DOHH2 (cell line): ENCODE measurements around the gene TMEM244.

ENCODE experiments used
- CTCF ChIP-seq: fragments of 200-600 bp; sonication (generic); IDR thresholded peaks from one replicate; pipeline ENCODE4 v1.5.1; 2014; ENCODE audit warnings: antibody characterized with exemption, mild to moderate bottlenecking, low read depth, low read length; ENCODE audit not compliant: poor library complexity, severe bottlenecking
- EZH2phosphoT487 ChIP-seq: fragments of 200-600 bp; sonication (generic); IDR thresholded peaks from 2 replicates; pipeline ENCODE4 v1.6.1; 2017; ENCODE audit warnings: borderline replicate concordance, mild to moderate bottlenecking, antibody characterized with exemption, low read length, moderate library complexity, mixed read lengths

DNA sequence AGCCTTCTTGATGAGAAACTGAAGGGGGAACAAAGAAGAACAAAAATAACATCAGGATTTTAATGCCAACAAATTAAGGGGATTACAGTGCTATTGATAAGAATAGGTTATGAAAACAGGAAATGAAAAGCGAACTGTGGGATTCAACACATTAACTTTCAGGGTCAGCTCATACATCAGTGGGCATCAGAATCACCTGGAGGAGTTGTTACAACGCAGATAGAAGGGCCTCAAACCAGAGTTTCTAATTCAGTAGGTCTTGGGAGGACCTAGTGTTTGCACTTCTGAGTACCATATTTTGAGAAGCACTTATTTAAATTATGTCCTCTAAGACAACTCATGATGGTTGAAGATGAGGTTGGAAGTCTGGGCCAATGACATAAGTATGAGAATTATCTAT, 5.6 kb upstream of the TMEM244 start:
- TF ChIP-seq CTCF = no peak
- TF ChIP-seq EZH2phosphoT487 = no peak
